GM21423 (cell line): ENCODE data around the gene BTBD10.

Source experiments
- ATAC-seq: cut with Tn5 transposase; IDR thresholded peaks from one replicate; pipeline ENCODE4 v1.9.1; 2021; ENCODE audit warnings: mild to moderate bottlenecking, moderate library complexity; ENCODE audit not compliant: unreplicated experiment

BTBD10 gene

GRCh38 chr11:13341026-13341425, 122.0 kb downstream of the BTBD10 start:
- no peak for ATAC-seq

GRCh38 chr11:13339195-13340153, 123.5 kb downstream of the BTBD10 start:
- ATAC-seq = no peak

- ATAC-seq = no peak
These were observed 124.5 kb downstream of the BTBD10 start for GRCh38 chr11:13338427-13339069.

- ATAC-seq = peak; percentile 38
These were observed 125.0 kb downstream of the BTBD10 start for GRCh38 chr11:13338019-13338426.
